ENCODE results near the gene ARHGAP20.

ARHGAP20 gene

GRCh38 chr11:110747531-110747930 is 35.3 kb upstream of the ARHGAP20 start:
- no peaks in the 10 kb centered on the region for H3K79me2 ChIP-seq (ENCODE audit: low read length)
- no peaks in the 10 kb centered on the region for H4K20me1 ChIP-seq (ENCODE audit: insufficient read depth, low read length)
- no peak for TF ChIP-seq EZH2phosphoT487 (IDR thresholded peaks at IDR 0.05; ENCODE audit: low read length)
- TF ChIP-seq, protein P1, sequence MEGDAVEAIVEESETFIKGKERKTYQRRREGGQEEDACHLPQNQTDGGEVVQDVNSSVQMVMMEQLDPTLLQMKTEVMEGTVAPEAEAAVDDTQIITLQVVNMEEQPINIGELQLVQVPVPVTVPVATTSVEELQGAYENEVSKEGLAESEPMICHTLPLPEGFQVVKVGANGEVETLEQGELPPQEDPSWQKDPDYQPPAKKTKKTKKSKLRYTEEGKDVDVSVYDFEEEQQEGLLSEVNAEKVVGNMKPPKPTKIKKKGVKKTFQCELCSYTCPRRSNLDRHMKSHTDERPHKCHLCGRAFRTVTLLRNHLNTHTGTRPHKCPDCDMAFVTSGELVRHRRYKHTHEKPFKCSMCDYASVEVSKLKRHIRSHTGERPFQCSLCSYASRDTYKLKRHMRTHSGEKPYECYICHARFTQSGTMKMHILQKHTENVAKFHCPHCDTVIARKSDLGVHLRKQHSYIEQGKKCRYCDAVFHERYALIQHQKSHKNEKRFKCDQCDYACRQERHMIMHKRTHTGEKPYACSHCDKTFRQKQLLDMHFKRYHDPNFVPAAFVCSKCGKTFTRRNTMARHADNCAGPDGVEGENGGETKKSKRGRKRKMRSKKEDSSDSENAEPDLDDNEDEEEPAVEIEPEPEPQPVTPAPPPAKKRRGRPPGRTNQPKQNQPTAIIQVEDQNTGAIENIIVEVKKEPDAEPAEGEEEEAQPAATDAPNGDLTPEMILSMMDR (IDR thresholded peaks at IDR 0.05; ENCODE audit: low read length): no peak
- TF ChIP-seq EZH2 (optimal IDR thresholded peaks at IDR 0.05; ENCODE audit: low read depth, low read length): no peak
- no peak overlapping the region for H3K4me3 ChIP-seq (ENCODE audit: low read length)
- H3K27ac ChIP-seq (ENCODE audit: low read length): no peak overlapping the region
- no peak for DNase-seq
- H3K9ac ChIP-seq (ENCODE audit: low read length): no peak overlapping the region
- H3K27me3 ChIP-seq (replicated peaks; ENCODE audit: insufficient read depth, low read length): no peaks in the 10 kb centered on the region
- no peaks in the 10 kb centered on the region for H3K9me3 ChIP-seq (replicated peaks; ENCODE audit: insufficient read depth, low read length)
- H3K4me1 ChIP-seq (ENCODE audit: low read length): no peaks in the 10 kb centered on the region; the same call in 1 of the 2 replicates
- no peak overlapping the region for H3K4me2 ChIP-seq (ENCODE audit: low read depth, low read length)
- no peak overlapping the region for H2AFZ ChIP-seq (ENCODE audit: low read length)
- H3K36me3 ChIP-seq (replicated peaks; ENCODE audit: insufficient read depth, low read length): no peaks in the 10 kb centered on the region
- no peaks in the 10 kb centered on the region for H3K9me2 ChIP-seq (replicated peaks; ENCODE audit: insufficient read depth, low read length)
- no peaks in the 10 kb centered on the region for H3F3A ChIP-seq (ENCODE audit: insufficient read depth, low read length)

DNA sequence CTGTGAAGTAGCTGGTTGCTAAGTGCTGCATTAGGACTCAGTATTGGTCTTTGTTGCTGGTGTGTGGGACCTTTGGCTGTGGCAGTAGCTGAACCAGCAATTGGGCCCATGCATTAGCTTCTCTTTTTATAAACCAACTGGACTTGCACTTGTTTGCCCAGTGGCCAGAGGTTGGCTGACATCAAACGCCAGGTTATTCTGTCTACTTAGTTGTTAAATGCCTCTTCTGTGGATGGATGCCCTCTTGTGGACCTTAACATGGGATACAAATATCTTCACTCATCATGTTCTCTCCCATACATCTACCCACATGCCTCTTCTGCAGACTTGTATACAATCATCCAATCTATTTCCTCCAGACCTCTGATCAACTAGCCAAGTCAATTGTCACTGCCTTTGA is 26.4 kb upstream of the ARHGAP20 start:
- Histone ChIP-seq H3K79me2 (ENCODE audit: low read length) (no peaks in the 10 kb centered on the region), H3K27ac (ENCODE audit: low read length) (no peak overlapping the region), H3K36me3 (replicated peaks; ENCODE audit: insufficient read depth, low read length) (no peaks in the 10 kb centered on the region), H3K4me2 (ENCODE audit: low read depth, low read length) (no peak overlapping the region), H3K9me2 (replicated peaks; ENCODE audit: insufficient read depth, low read length) (no peaks in the 10 kb centered on the region), H4K20me1 (ENCODE audit: insufficient read depth, low read length) (no peaks in the 10 kb centered on the region), H2AFZ (ENCODE audit: low read length) (no peak overlapping the region), H3K27me3 (replicated peaks; ENCODE audit: insufficient read depth, low read length) (no peaks in the 10 kb centered on the region), H3K4me3 (ENCODE audit: low read length) (no peak overlapping the region), H3F3A (ENCODE audit: insufficient read depth, low read length) (no peaks in the 10 kb centered on the region), H3K9ac (ENCODE audit: low read length) (no peak overlapping the region), H3K4me1 (ENCODE audit: low read length) (no peaks in the 10 kb centered on the region), H3K9me3 (replicated peaks; ENCODE audit: insufficient read depth, low read length) (no peaks in the 10 kb centered on the region)
- TF ChIP-seq, protein P1 (IDR thresholded peaks at IDR 0.05; ENCODE audit: low read length): no peak
- no peak for TF ChIP-seq EZH2phosphoT487 (IDR thresholded peaks at IDR 0.05; ENCODE audit: low read length)
- no peak for TF ChIP-seq EZH2 (optimal IDR thresholded peaks at IDR 0.05; ENCODE audit: low read depth, low read length)
- no peak for DNase-seq

GRCh38 chr11:110737593-110737992 is 25.4 kb upstream of the ARHGAP20 start:
- Histone ChIP-seq H3K36me3 (replicated peaks; ENCODE audit: insufficient read depth, low read length) (no peaks in the 10 kb centered on the region), H4K20me1 (ENCODE audit: insufficient read depth, low read length) (no peaks in the 10 kb centered on the region), H3K27ac (ENCODE audit: low read length) (no peak overlapping the region), H3F3A (ENCODE audit: insufficient read depth, low read length) (no peaks in the 10 kb centered on the region), H3K9me3 (replicated peaks; ENCODE audit: insufficient read depth, low read length) (no peaks in the 10 kb centered on the region), H3K4me3 (ENCODE audit: low read length) (no peak overlapping the region), H2AFZ (ENCODE audit: low read length) (no peak overlapping the region), H3K4me2 (ENCODE audit: low read depth, low read length) (no peak overlapping the region), H3K9me2 (replicated peaks; ENCODE audit: insufficient read depth, low read length) (no peaks in the 10 kb centered on the region), H3K9ac (ENCODE audit: low read length) (no peak overlapping the region), H3K79me2 (ENCODE audit: low read length) (no peaks in the 10 kb centered on the region), H3K4me1 (ENCODE audit: low read length) (no peaks in the 10 kb centered on the region), H3K27me3 (replicated peaks; ENCODE audit: insufficient read depth, low read length) (no peaks in the 10 kb centered on the region)
- TF ChIP-seq EZH2 (optimal IDR thresholded peaks at IDR 0.05; ENCODE audit: low read depth, low read length) (no peak), EZH2phosphoT487 (IDR thresholded peaks at IDR 0.05; ENCODE audit: low read length) (no peak)
- TF ChIP-seq, protein P1 (IDR thresholded peaks at IDR 0.05; ENCODE audit: low read length): no peak
- DNase-seq: no peak
